BE2C (cell line): ENCODE data around the gene ELK1.

Experiments used
- DNase-seq: peaks from one replicate; pipeline ENCODE4 v3.0.0-alpha.2; 2020
- H3K27me3 ChIP-seq: fragments of 250-450 bp; sonication (Bioruptor Pico); 2 replicates; pipeline ENCODE4 v1.5.1; 2020; ENCODE audit warnings: mild to moderate bottlenecking
- H3K36me3 ChIP-seq: fragments of 250-450 bp; sonication (Bioruptor Pico); 2 replicates; pipeline ENCODE4 v1.5.1; 2020; ENCODE audit warnings: mild to moderate bottlenecking
- H3K4me1 ChIP-seq: fragments of 250-450 bp; sonication (Bioruptor Pico); 2 replicates; pipeline ENCODE4 v1.5.1; 2020
- H3K4me3 ChIP-seq: 2 replicates; pipeline ENCODE4 v1.5.1; 2011; ENCODE audit warnings: low read depth, low read length
- H3K9me3 ChIP-seq: fragments of 250-450 bp; sonication (Bioruptor Pico); 2 replicates; pipeline ENCODE4 v1.5.1; 2020
- TF ChIP-seq, protein P1 (sequence below): IDR thresholded peaks from 2 replicates; pipeline ENCODE4 v1.5.1; 2012; ENCODE audit warnings: mild to moderate bottlenecking, low read depth, low read length

The ELK1 gene

GRCh38 chrX:47659421-47659726 lies 9.0 kb upstream of the ELK1 start:
- Histone ChIP-seq H3K9me3 (no peaks in the 10 kb centered on the region), H3K27me3 (no peaks in the 10 kb centered on the region), H3K4me1 (no peaks in the 10 kb centered on the region), H3K4me3 (no peak overlapping the region), H3K36me3 (peaks cover 9% of the 10 kb centered on the region)
- DNase-seq: no peak
- TF ChIP-seq, protein P1, sequence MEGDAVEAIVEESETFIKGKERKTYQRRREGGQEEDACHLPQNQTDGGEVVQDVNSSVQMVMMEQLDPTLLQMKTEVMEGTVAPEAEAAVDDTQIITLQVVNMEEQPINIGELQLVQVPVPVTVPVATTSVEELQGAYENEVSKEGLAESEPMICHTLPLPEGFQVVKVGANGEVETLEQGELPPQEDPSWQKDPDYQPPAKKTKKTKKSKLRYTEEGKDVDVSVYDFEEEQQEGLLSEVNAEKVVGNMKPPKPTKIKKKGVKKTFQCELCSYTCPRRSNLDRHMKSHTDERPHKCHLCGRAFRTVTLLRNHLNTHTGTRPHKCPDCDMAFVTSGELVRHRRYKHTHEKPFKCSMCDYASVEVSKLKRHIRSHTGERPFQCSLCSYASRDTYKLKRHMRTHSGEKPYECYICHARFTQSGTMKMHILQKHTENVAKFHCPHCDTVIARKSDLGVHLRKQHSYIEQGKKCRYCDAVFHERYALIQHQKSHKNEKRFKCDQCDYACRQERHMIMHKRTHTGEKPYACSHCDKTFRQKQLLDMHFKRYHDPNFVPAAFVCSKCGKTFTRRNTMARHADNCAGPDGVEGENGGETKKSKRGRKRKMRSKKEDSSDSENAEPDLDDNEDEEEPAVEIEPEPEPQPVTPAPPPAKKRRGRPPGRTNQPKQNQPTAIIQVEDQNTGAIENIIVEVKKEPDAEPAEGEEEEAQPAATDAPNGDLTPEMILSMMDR: no peak

DNA sequence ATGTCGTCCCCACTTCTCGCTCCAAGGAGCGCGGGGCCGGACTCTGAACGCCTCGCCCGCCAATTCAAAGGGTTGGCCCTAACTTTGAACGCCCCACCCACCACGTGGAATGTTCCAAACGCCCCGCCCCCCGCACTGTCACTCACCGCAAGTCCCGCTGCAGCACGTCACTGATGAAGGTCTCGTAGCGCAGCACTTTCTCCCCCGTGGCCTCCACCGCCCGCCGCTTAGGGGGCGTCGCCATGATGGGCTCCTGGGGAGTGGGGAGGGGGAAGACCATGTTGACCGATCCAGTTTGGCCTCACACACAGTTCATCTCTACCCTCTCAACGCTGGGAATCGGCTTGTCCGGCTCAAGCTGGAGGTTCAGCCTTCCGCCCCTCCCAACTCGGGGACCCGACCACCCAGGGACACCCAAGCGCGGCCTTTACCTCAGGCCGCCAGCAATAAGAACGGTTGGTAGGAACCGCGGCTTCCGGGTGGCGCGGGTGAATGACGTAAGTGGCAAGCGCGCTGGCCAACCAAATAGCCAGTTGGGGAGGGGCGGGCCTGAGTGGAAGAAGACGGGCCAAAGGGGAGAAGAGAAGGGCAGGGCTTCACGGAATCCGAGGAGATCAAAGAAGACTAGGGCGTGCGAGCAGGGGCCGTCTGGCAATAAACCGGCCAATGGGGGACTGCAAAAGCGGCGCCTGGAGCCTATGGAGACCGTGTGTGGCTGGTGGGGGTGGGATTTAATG lies 8.5 kb upstream of the ELK1 start, which contains the start of gene UXT:
TSS of gene UXT (minus strand) at position 497 of the 737 bp plus-strand sequence. CDS start at position 244, 253 bp downstream.
- no peaks in the 10 kb centered on the region for H3K4me1 ChIP-seq
- no peaks in the 10 kb centered on the region for H3K27me3 ChIP-seq
- H3K4me3 ChIP-seq: peak within 1 kb of the TSS; percentile 73

GRCh38 chrX:47658301-47658683 lies 7.9 kb upstream of the ELK1 start:
- Histone ChIP-seq H3K27me3 (no peaks in the 10 kb centered on the region), H3K4me3 (peak overlapping the region; percentile 73), H3K4me1 (no peaks in the 10 kb centered on the region), H3K9me3 (no peaks in the 10 kb centered on the region), H3K36me3 (peaks cover 12% of the 10 kb centered on the region)
- DNase-seq: no peak
- TF ChIP-seq, protein P1: no peak

More for the DNA sequence above, 8.5 kb upstream of the ELK1 start, which contains the start of gene UXT:
- TF ChIP-seq, protein P1: no peak
- Histone ChIP-seq H3K9me3 (no peaks in the 10 kb centered on the region), H3K36me3 (peaks cover 9% of the 10 kb centered on the region)
- peak; percentile 92 for DNase-seq

- no peaks in the 10 kb centered on the region for H3K4me1 ChIP-seq
- no peak for DNase-seq
- peaks cover 6% of the 10 kb centered on the region; the same call in 1 of the 2 replicates for H3K36me3 ChIP-seq
- H3K27me3 ChIP-seq: no peaks in the 10 kb centered on the region
- H3K9me3 ChIP-seq: no peaks in the 10 kb centered on the region
- TF ChIP-seq, protein P1: no peak
- peak overlapping the region; percentile 57 for H3K4me3 ChIP-seq
These were observed 911 bp upstream of the ELK1 start for GRCh38 chrX:47651043-47651905.

- Histone ChIP-seq H3K9me3 (no peaks in the 10 kb centered on the region), H3K27me3 (no peaks in the 10 kb centered on the region), H3K36me3 (0 out of 2 replicates have a peak, but pooled peaks cover 3% of the 10 kb centered on the region), H3K4me1 (no peaks in the 10 kb centered on the region), H3K4me3 (peak overlapping the region; percentile 72)
- TF ChIP-seq, protein P1: no peak
- no peak for DNase-seq
These were observed 591 bp downstream of the ELK1 start for GRCh38 chrX:47649781-47650163.
